GM21447 (cell line): ENCODE results near the gene CBFA2T3.

Experiments
- ATAC-seq: cut with Tn5 transposase; IDR thresholded peaks from one replicate; pipeline ENCODE4 v1.9.1; 2021; ENCODE audit not compliant: unreplicated experiment

Gene CBFA2T3

GRCh38 chr16:88963583-88963982 lies 13.4 kb downstream of the CBFA2T3 start:
- no peak for ATAC-seq

GRCh38 chr16:88962478-88963152 lies 14.4 kb downstream of the CBFA2T3 start:
- ATAC-seq = no peak

GRCh38 chr16:88961011-88961410 lies 16.0 kb downstream of the CBFA2T3 start:
- no peak for ATAC-seq

DNA sequence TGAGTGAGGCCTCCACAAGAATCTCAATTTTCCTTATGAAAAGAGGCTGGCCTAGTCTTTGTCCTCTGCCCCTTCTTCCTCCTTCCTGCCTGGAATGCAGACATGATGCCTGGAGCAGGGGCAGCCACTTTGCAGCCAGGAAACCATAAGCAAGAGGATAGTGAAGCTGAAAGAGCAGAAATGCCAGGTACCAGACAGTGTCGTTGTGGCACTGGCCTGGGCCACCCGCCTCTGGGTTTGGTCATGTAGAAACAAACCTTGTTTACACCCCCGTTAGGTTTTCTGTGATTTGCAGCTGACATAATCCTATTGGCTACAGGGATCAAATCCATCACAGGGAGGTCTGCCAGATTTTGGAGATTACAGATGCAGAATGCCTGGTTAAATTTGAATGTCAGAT lies 16.5 kb downstream of the CBFA2T3 start:
- no peak for ATAC-seq

DNA sequence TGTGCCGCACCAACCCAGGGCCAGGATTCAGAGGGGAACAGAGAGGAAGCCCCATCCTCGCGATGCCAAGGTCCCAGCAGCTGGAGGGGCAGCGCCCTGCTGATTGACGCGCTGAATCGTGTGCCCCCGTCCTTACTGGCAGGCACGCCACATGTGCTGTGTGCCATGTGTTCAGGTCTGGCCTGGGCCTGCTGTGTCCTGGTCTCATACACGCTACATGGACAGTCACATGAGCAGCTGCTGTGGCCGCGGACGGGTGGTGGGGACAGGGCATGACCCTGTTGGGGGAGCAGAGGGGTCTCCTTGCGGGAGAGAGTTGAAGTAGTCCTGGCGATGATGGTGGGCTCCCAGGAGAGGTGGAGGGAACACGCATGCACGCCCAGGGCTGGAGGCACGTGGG lies 18.0 kb downstream of the CBFA2T3 start:
- no peak for ATAC-seq

DNA sequence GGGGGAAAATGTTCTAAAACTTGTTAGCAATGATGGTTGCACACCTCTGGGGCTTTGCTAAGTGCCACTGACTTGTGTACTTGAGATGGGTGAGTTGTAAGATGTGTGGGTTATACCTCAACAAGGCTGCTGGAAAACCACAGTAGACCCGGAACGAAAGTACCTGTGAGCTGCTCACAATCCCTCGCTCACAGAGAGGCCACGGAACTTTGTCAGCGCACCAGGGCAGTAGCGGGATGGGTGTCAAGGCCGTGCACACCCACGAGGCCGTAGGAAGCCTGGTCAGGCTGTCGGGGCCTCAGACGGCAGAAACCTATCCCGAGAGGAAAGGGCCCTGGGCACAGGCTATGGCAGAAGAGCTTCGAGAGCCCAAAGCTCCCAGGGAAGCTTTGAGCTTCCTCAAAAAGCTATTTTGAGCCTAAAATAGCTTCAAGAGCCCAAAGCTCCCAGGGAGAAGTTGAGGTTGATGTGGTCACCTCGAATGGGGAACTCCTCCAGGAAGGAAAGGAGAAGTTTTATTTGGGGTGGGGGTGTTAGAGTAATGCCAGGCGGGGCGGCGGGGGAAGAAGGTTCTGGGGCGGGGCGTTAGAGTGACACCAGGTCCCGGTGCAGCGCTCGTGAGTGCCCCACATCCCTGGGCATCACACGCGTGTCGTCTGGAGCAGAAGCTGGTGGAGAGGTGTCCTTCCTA lies 19.0 kb downstream of the CBFA2T3 start:
- ATAC-seq = no peak

- no peak for ATAC-seq
Measured at GRCh38 chr16:88957433-88957767, 19.6 kb downstream of the CBFA2T3 start.

DNA sequence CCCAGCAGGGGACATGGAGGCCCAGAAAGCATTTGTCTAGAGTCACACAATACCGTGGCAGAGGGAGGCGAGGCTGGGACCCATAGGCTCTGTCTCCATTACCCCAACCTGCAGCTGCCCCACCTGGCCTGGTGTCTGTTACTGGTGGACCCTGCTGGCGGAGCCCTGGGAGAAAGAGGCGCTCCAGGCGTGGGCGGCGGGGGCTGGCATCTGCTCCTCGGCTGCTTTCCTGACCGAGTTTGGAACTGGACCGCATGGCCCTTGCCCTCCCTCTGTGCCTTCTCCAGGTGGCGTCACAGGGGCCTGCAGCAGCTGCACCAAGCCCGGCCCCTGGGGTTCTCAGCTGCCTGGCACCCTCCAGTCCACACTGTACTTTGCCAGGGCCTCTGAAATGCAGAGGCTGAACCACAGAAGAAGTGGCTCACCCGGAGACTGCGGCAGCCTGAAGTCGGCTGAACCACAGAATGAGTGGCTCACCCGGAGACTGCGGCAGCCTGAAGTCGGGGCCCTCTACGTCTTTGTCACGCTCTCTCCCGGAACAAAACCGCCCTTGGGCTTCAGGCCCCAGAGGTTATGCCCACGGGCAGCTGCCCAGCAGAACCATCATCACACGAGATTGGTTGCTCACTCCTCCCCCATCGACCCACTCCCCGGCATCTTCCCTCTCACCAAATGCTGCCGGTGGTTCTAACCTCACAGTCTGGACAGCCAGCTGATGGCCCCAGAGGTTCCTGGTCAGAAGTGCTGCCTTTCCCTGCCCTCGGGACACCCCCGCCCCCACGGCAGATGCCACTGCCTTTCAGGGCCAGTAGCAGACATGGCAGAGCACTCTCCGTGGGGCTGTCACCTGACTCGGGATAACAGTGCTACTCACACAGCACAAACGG lies 20.2 kb downstream of the CBFA2T3 start:
- no peak for ATAC-seq

DNA sequence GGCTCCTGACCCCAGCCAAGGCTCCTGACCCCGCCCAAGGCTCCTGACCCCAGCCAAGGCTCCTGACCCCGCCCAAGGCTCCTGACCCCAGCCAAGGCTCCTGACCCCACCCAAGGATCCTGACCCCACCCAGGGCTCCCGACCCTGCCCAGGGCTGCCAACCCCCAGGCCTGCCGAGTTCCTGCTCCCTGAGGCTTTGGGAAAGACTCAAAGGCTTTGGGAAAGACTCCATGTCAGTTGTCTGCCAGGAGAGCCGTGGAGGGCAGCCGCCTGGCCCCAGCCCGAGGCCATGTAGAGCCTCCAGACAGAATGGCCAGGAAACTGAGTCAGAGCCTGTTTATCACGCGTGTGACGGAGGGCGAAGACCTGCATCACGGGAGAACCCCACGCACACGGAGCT lies 21.1 kb downstream of the CBFA2T3 start:
- ATAC-seq = no peak

GRCh38 chr16:88953003-88953690 lies 23.9 kb downstream of the CBFA2T3 start:
- ATAC-seq = no peak

- no peak for ATAC-seq
Measured at GRCh38 chr16:88951989-88952388, 25.0 kb downstream of the CBFA2T3 start.

DNA sequence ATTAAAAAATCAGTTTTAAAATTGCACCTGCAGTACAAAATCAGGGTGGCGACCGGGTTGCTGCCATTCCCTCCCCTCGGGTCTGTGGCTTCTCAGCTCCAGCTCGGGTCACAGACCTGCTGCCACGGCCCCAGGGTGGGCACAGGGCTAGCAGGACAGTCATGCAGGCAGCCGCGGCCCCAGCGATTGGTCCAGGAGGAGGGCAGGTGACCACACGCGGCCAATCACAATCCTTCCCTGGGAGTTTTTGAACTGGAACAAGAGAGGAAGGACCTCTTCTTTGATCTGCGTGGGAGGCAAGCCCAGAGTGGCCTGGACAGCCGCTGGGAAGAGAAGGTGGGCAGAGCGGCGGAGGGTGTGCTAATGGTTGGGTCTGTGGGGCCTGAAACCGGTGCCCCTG lies 25.5 kb downstream of the CBFA2T3 start:
- no peak for ATAC-seq

DNA sequence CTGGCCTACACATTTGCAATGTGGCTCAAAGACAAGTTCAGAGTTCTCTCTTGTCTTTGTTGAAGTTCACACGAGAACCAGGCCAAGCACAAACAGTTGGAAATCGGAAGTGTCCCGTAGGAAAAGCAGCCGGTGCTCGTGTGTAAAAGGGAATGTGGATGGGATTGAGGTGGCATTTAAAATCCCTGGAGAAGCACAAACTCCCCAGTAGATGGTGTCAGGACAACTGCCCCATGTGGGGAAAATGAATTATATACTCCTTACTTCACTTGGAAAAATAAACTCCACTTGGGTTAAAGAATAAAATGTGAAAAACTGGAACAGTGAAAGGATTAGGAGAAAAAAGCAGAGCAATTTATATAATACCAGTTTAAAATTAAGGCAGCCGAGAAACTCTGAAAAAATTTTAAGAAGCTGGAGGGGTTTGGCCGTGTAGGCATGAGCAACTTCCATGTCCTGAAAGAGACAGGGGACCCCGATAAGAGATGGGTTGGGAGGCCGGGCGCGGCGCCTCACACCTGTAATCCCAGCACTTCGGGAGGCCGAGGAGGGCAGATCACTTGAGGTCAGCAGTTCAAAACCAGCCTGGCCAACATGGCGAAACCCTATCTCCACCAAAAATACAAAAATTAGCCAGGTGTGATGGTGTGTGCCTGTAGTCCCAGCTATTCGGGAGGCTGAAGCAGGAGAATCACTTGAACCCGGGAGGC lies 28.1 kb downstream of the CBFA2T3 start:
- ATAC-seq = no peak

- ATAC-seq = no peak
Measured at GRCh38 chr16:88945473-88945872, 31.5 kb downstream of the CBFA2T3 start.

- no peak for ATAC-seq
Measured at GRCh38 chr16:88943741-88944140, 33.3 kb downstream of the CBFA2T3 start.

- no peak for ATAC-seq
Measured at GRCh38 chr16:88943131-88943664, 33.8 kb downstream of the CBFA2T3 start.

- ATAC-seq = no peak
Measured at GRCh38 chr16:88941913-88942909, 34.8 kb downstream of the CBFA2T3 start.

- ATAC-seq = no peak
Measured at GRCh38 chr16:88940862-88941817, 35.9 kb downstream of the CBFA2T3 start.
